SK-N-SH (cell line): ENCODE results near the gene PPIP5K2. TPM values are rescaled to one million over a fixed set of nuclear protein-coding genes. Genes with fewer than 3 reads are reported as not detected.
"Not testable (repeated sequence)": the region's sequence is repeated elsewhere in the genome, so short reads cannot be mapped to it uniquely, and the experiment has no call there.

Experiments used
- CTCF ChIA-PET: fragments of 300-600, 350-600 bp; formaldehyde crosslinking; extraction: SDS; loops from one replicate; lab custom pipeline; 2021; lab: Yijun Ruan, JAX
- POLR2A ChIA-PET: fragments of 350-600 bp; sonication (Branson Sonifier 250); formaldehyde crosslinking; extraction: SDS; loops from one replicate; lab custom pipeline; 2020; ENCODE audit warnings: antibody characterized with exemption, inconsistent platforms; lab: Yijun Ruan, JAX
- DNase-seq: peaks from one replicate; pipeline ENCODE4 v3.0.0; 2012
- H2AFZ ChIP-seq: fragments of 200-600 bp; sonication (generic); 2 replicates; pipeline ENCODE4 v1.8.1; 2016; ENCODE audit warnings: antibody characterized with exemption, mild to moderate bottlenecking, low read depth
- H3F3A ChIP-seq: fragments of 200-600 bp; sonication (generic); replicated peaks from 2 replicates; pipeline ENCODE3; 2016; ENCODE audit warnings: antibody characterized with exemption, mild to moderate bottlenecking; ENCODE audit not compliant: insufficient read depth
- H3K27ac ChIP-seq, 2 experiments: fragments of 200-500 bp in 1 of 2; fragments of 200-600 bp in 1 of 2; sonication (Bioruptor generic) in 1 of 2; sonication (generic), shearing (Covaris generic) in 1 of 2; 2 replicates each; pipeline versions ENCODE4 v1.5.1 to v1.6.1; 2014 to 2016; ENCODE audit warnings: low read depth in 2 of 2, inconsistent platforms in 1 of 2, low read length in 1 of 2, mild to moderate bottlenecking in 1 of 2, mixed read lengths in 1 of 2
- H3K27me3 ChIP-seq: fragments of 200-600 bp; sonication (generic), shearing (Covaris generic); 2 replicates; pipeline ENCODE4 v1.6.1; 2016; ENCODE audit warnings: mixed run types; ENCODE audit not compliant: insufficient read depth
- H3K36me3 ChIP-seq, 2 experiments: fragments of 200-500 bp in 1 of 2; fragments of 200-600 bp in 1 of 2; sonication (Bioruptor generic) in 1 of 2; sonication (generic) in 1 of 2; replicated peaks in 1 of 2; 2 replicates each; pipeline versions ENCODE3 to v1.5.1; 2014 to 2016; ENCODE audit warnings: low read length in 1 of 2, mild to moderate bottlenecking in 1 of 2; ENCODE audit not compliant: insufficient read depth in 2 of 2, control insufficient read depth in 1 of 2
- H3K4me1 ChIP-seq, 2 experiments: fragments of 200-500 bp in 1 of 2; fragments of 200-600 bp in 1 of 2; sonication (Bioruptor generic) in 1 of 2; sonication (generic), shearing (Covaris generic) in 1 of 2; 2 replicates each; pipeline versions ENCODE4 v1.5.1 to v1.6.1; 2014 to 2016; ENCODE audit warnings: low read depth in 1 of 2, low read length in 1 of 2, mixed run types in 1 of 2; ENCODE audit not compliant: insufficient read depth in 2 of 2, control insufficient read depth in 1 of 2
- H3K4me2 ChIP-seq: fragments of 200-600 bp; sonication (generic), shearing (Covaris generic); 2 replicates; pipeline ENCODE4 v1.6.1; 2017; ENCODE audit warnings: mixed run types
- H3K4me3 ChIP-seq, 2 experiments: fragments of 200-500 bp in 1 of 2; fragments of 200-600 bp in 1 of 2; sonication (Bioruptor generic) in 1 of 2; sonication (generic), shearing (Covaris generic) in 1 of 2; 2 replicates each; pipeline versions ENCODE4 v1.5.1 to v1.8.1; 2014 to 2016; ENCODE audit warnings: low read depth in 2 of 2, inconsistent platforms in 1 of 2, low read length in 1 of 2, mild to moderate bottlenecking in 1 of 2, mixed read lengths in 1 of 2, moderate library complexity in 1 of 2
- H3K79me2 ChIP-seq: fragments of 200-600 bp; sonication (generic); 2 replicates; pipeline ENCODE4 v1.8.1; 2017; ENCODE audit warnings: mild to moderate bottlenecking; ENCODE audit not compliant: insufficient read depth
- H3K9ac ChIP-seq: fragments of 200-600 bp; sonication (generic); 2 replicates; pipeline ENCODE4 v1.6.1; 2017; ENCODE audit warnings: mixed run types
- H3K9me2 ChIP-seq: fragments of 200-600 bp; sonication (generic); 2 replicates; pipeline ENCODE4 v1.6.1; 2017; ENCODE audit warnings: mixed run types
- H3K9me3 ChIP-seq: fragments of 200-600 bp; sonication (generic); 2 replicates; pipeline ENCODE4 v1.6.1; 2017; ENCODE audit warnings: mixed run types, mild to moderate bottlenecking, moderate library complexity
- H4K20me1 ChIP-seq: fragments of 200-600 bp; sonication (generic); 2 replicates; pipeline ENCODE4 v1.6.1; 2017; ENCODE audit warnings: mild to moderate bottlenecking, mixed run types; ENCODE audit not compliant: insufficient read depth
- EP300 ChIP-seq, 2 experiments: IDR thresholded peaks; 2 replicates each; pipeline versions ENCODE4 v1.4.0 to v1.6.1; 2012; ENCODE audit warnings: borderline replicate concordance in 1 of 2, low read depth in 1 of 2, low read length in 1 of 2
- EZH2phosphoT487 ChIP-seq: fragments of 200-600 bp; sonication (generic); IDR thresholded peaks from 2 replicates; pipeline ENCODE4 v1.6.1; 2017; ENCODE audit warnings: low read depth, mixed run types, mild to moderate bottlenecking, antibody characterized with exemption, moderate library complexity, borderline replicate concordance
- FOXJ3 ChIP-seq: sonication (generic); formaldehyde crosslinking; IDR thresholded peaks from 2 replicates; pipeline ENCODE4 v1.5.1; 2020; ENCODE audit warnings: mild to moderate bottlenecking, missing genetic modification reagents
- JUND ChIP-seq: IDR thresholded peaks from 2 replicates; pipeline ENCODE4 v1.4.0; 2012
- NRF1 ChIP-seq: IDR thresholded peaks from 2 replicates; pipeline ENCODE4 v1.6.1; 2012; ENCODE audit warnings: low read depth, mild to moderate bottlenecking, low read length
- RAD21 ChIP-seq: IDR thresholded peaks from 2 replicates; pipeline ENCODE4 v1.6.1; 2012; ENCODE audit warnings: mild to moderate bottlenecking, low read length
- RCOR1 ChIP-seq: fragments of 150-350 bp; IDR thresholded peaks from 2 replicates; pipeline ENCODE4 v1.6.1; 2017; ENCODE audit warnings: antibody characterized with exemption, low read length
- RXRA ChIP-seq: IDR thresholded peaks from 2 replicates; pipeline ENCODE4 v1.4.0; 2012; ENCODE audit warnings: low read depth, mild to moderate bottlenecking, borderline replicate concordance
- WGBS: methylation state at CpG from one replicate; pipeline ENCODE4 v1.1.6; 2017; ENCODE audit warnings: low lambda C conversion rate; 5-methylcytosine and 5-hydroxymethylcytosine counted together
- polyA plus RNA-seq, 3 experiments: library from polyadenylated mRNA; depleted of rRNA; stranded (reverse); fragments of >200 nt; gene quantifications; 2 replicates each; pipeline ENCODE4 v1.2.3, GENCODE V29; 2012
- TF ChIP-seq, protein P1 (sequence below): IDR thresholded peaks from 2 replicates; pipeline ENCODE4 v1.4.0; 2012; ENCODE audit warnings: low read depth, borderline replicate concordance
- TF ChIP-seq, protein P2 (sequence below): IDR thresholded peaks from 2 replicates; pipeline ENCODE4 v1.4.0; 2012; ENCODE audit warnings: low read depth

PPIP5K2 gene
- polyA plus RNA-seq, 1 of the 3 experiments (the other 2 are of a cell fraction), result 18.2 TPM

DNA sequence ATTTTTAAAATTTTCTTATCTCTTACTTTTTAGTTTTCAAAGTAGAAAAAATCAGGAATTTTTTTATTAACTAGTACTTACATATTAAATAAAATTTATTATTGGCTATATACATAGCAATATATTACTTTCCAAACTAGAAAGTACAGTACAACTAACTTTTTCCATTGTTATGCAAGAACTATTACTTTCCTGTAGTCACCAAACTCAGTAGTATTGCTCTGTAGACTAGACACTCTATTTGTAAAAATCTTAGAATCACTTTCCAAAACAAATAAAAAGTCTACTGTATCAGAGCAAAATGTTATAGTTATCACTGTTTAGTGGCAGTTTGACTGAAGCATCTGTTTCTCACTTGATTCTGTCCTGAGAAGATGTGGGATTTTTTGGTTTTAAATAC is 83.1 kb downstream of the PPIP5K2 start:
- TF ChIP-seq, protein P1, sequence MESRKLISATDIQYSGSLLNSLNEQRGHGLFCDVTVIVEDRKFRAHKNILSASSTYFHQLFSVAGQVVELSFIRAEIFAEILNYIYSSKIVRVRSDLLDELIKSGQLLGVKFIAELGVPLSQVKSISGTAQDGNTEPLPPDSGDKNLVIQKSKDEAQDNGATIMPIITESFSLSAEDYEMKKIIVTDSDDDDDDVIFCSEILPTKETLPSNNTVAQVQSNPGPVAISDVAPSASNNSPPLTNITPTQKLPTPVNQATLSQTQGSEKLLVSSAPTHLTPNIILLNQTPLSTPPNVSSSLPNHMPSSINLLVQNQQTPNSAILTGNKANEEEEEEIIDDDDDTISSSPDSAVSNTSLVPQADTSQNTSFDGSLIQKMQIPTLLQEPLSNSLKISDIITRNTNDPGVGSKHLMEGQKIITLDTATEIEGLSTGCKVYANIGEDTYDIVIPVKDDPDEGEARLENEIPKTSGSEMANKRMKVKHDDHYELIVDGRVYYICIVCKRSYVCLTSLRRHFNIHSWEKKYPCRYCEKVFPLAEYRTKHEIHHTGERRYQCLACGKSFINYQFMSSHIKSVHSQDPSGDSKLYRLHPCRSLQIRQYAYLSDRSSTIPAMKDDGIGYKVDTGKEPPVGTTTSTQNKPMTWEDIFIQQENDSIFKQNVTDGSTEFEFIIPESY, result no peak
- TF ChIP-seq NRF1 (no peak), EZH2phosphoT487 (no peak), RXRA (no peak), RCOR1 (no peak), FOXJ3 (CRISPR knock-in tag) (no peak), RAD21 (no peak), EP300 (IDR thresholded peaks at IDR 0.05; ENCODE audit: borderline replicate concordance in 1 of 2, low read depth in 1 of 2, low read length in 1 of 2) (no peak), JUND (no peak)
- TF ChIP-seq, protein P2, sequence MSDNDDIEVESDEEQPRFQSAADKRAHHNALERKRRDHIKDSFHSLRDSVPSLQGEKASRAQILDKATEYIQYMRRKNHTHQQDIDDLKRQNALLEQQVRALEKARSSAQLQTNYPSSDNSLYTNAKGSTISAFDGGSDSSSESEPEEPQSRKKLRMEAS, result no peak
- ChIA-PET CTCF (no interaction called here), POLR2A (interaction anchor here (0.5 kb wide), 1 partner anchor 575 kb away, joined by 4 read pairs; no protein-coding TSS in a partner anchor)
- Histone ChIP-seq H2AFZ (no peak overlapping the region), H3K27ac (no peak overlapping the region), H3K27me3 (no peaks in the 10 kb centered on the region), H3K4me2 (no peak overlapping the region), H3K36me3 (peaks cover 39 to 47% of the 10 kb centered on the region in 2 experiments), H4K20me1 (no peaks in the 10 kb centered on the region), H3F3A (no peaks in the 10 kb centered on the region), H3K79me2 (no peaks in the 10 kb centered on the region), H3K9me2 (no peaks in the 10 kb centered on the region), H3K9me3 (0 out of 2 replicates have a peak, but pooled peaks cover 6% of the 10 kb centered on the region), H3K4me3 (no peak overlapping the region), H3K9ac (no peak overlapping the region), H3K4me1 (no peaks in the 10 kb centered on the region)
- no peak for DNase-seq

DNA sequence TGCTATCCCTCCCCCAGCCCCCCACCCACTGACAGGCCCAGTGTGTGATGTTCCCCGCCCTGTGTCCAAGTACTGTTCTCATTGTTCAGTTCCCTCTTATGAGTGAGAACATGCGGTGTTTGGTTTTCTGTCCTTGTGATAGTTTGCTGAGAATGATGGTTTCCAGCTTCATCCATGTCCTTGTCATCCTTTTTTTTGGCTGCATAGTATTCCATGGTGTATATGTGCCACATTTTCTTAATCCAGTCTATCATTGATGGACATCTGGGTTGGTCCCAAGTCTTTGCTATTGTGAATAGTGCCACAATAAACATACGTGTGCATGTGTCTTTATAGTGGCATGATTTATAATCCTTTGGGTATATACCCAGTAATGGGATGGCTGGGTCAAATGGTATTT is 84.9 kb downstream of the PPIP5K2 start:
- H2AFZ ChIP-seq, POLR2A ChIA-PET, H4K20me1 ChIP-seq, DNase-seq, CTCF ChIA-PET, H3K4me1 ChIP-seq, H3K9me3 ChIP-seq, H3K4me3 ChIP-seq, H3K9ac ChIP-seq, H3K79me2 ChIP-seq, H3K9me2 ChIP-seq, H3F3A ChIP-seq, H3K4me2 ChIP-seq, H3K27me3 ChIP-seq, H3K27ac ChIP-seq: not testable (repeated sequence)
- H3K36me3 ChIP-seq, result peaks cover 25 to 41% of the 10 kb centered on the region in 2 experiments
- 95% methylated on average over 3 of the region's 3 CpGs for WGBS
